Daoy (cell line): ENCODE results near the gene PTPRR. TPM values are rescaled to one million over a fixed set of nuclear protein-coding genes. Genes with fewer than 3 reads are reported as not detected.
"Not testable (repeated sequence)": the region's sequence is repeated elsewhere in the genome, so short reads cannot be mapped to it uniquely, and the experiment has no call there.

ENCODE experiments used
- DNase-seq: peaks from one replicate; pipeline ENCODE4 v3.0.0-alpha.2; 2015; ENCODE audit warnings: low read depth
- total RNA-seq: library from RNA; depleted of rRNA; stranded (reverse); fragments of >200 nt; shearing (Covaris generic); gene quantifications from 2 replicates; pipeline ENCODE4 v1.2.3, GENCODE V29; 2014

The PTPRR gene
- total RNA-seq, 1 experiment from 2014 or later: 3.5 TPM

GRCh38 chr12:70747445-70748260 lies 172.9 kb downstream of the PTPRR start:
- DNase-seq: no peak

DNA sequence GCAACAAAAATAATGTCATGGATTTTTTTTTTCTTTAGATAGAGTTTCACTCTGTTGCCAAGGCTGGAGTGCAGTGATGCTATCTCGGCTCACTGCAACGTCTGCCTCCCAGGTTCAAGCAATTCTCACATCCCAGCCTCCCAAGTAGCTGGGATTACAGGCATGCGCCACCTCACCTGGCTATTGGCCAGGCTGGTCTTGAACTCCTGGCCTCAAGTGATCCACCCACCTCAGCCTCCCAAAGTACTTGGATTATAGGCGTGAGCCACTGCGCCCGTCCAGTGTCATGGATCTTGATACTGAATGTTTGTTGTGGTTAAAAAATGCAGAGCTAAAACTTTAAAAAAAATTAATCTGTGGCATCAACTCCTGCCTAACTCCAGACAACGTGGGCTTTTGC lies 175.5 kb downstream of the PTPRR start:
- DNase-seq: no peak

GRCh38 chr12:70744178-70744577 lies 176.4 kb downstream of the PTPRR start:
- no peak for DNase-seq

- DNase-seq: no peak
Observed at GRCh38 chr12:70741256-70741655, 179.3 kb downstream of the PTPRR start.

DNA sequence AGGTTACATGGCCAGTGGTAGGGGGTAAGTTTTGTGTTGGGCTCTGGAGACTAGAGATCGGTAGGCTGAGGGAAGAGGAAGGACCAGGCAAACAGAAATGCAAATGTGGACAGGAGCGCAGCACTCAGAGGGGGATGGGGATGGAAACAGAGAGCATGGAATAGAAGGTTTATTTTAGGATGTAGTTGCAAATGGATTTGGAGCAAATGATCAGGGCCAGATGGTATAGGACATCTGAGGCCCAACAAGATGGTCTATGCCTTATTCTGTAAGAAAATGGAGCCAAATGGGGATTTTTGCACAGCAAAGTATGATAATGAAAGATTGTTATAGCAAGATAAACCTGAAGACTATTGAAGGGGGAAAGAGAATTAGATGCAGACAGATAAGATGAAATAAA lies 180.8 kb downstream of the PTPRR start:
- DNase-seq: no peak

GRCh38 chr12:70736351-70737133 lies 184.0 kb downstream of the PTPRR start:
- DNase-seq: no peak

GRCh38 chr12:70735197-70735596 lies 185.3 kb downstream of the PTPRR start:
- not testable (repeated sequence) for DNase-seq

DNA sequence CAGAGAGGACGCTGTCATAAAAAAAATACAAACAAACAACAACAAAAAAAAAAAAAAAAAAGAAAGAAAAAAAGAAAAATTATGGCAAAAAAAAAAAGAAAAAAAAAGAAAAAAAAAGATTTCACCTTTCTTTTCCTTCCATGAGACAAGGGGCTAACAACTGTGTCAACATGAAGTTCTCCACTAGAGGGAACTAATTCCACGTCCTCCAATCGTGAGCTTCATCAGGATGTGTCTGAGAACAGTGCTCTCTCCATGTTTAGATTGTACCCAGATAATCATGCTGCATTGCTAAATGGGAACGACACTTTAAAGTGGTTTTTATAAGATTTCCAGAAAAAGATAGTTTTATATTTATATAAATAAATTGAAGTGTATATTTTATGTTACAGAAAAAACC lies 187.2 kb downstream of the PTPRR start:
- peak; percentile 69 for DNase-seq

GRCh38 chr12:70732287-70732686 lies 188.3 kb downstream of the PTPRR start:
- DNase-seq: no peak

DNA sequence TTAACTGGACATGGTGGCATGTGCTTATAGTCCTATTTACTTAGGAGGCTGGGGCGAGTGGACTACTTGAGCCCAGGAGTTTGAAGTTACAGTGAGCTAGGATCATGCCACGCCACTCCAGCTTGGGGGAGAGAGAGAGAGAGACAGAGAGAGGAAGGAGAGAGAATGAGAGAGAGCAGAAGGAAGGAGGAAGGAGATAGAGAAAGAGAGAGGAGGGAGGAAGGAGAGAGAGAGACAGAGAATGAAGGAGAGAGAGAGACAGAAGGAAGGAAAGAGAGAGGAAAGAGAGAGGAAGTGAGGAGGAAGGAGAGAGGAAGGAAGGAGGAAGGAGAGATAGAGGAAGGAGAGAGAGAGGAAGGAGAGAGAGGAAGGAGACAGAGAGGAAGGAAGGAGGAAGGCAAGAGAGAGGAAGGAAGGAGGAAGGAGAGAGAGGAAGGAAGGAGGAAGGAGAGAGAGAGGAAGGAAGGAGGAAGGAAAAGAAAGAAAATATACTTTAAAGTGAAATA lies 189.8 kb downstream of the PTPRR start:
- no peak for DNase-seq

- no peak for DNase-seq
Observed at GRCh38 chr12:70724444-70724843, 196.1 kb downstream of the PTPRR start.

- no peak for DNase-seq
Observed at GRCh38 chr12:70722584-70723343, 197.8 kb downstream of the PTPRR start.

GRCh38 chr12:70721656-70722357 lies 198.7 kb downstream of the PTPRR start:
- DNase-seq: no peak

DNA sequence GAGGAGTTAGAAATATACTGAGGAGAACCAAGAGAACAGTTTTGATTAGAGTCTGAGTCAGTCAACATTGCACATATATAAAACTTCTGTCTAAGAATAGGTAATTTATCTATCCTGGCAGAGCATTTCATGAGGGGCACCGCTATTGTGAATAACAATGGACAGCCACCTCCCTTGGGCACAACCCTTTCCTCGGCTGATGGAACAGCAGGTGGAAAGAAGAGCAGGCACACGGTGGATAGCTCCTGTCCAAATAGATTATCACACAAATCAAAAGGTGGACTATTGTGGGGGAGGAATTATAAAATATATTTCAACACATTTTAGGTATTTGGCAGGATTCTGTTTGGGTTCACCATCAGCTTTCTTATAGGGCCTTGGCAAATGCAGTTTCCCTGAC lies 199.3 kb downstream of the PTPRR start:
- no peak for DNase-seq

- peak; percentile 46 for DNase-seq
Observed at GRCh38 chr12:70719672-70720420, 200.7 kb downstream of the PTPRR start.

GRCh38 chr12:70719071-70719470 lies 201.5 kb downstream of the PTPRR start:
- DNase-seq: no peak

- no peak for DNase-seq
Observed at GRCh38 chr12:70711831-70712230, 208.7 kb downstream of the PTPRR start.

DNA sequence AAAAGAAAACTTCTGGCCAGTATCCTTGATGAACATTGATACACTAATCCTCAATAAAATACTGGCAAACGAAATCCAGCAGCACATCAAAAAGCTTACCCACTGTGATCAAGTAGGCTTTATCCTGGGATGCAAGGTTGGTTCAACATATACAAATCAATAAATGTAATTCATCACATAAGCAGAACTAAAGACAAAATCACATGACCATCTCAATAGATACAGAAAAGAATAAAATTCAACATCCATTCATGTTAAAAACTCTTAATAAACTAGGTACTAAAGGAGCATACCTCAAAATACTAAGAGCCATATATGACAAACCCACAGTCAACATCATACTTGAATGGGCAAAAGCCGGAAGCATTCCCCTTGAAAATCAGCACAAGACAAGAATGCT lies 211.5 kb downstream of the PTPRR start:
- DNase-seq: no peak

- no peak for DNase-seq
Observed at GRCh38 chr12:70706611-70707010, 213.9 kb downstream of the PTPRR start.

DNA sequence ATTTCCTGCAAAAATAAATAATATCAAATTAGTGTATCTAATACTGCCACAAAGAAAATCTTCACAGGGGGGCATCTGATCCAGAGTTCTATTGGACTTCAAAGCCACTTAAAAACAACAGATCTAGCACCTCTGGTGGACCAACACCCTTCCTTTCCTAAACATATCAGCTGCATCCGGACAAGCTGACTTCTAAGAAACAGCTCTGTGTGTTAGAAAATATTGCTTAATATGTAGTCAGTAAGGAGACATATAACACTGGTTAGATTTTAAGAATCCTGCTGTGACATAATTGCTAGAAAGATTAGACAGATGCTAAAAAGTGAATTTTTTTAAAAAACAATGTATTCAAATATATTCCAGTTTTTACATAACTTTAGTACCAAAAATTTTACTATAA lies 222.2 kb downstream of the PTPRR start:
- no peak for DNase-seq
